Measurements from ENCODE around the gene RHBG. TPM values are rescaled to one million over a fixed set of nuclear protein-coding genes. Genes with fewer than 3 reads are reported as not detected.

The RHBG gene
- total RNA-seq, 1 experiment from 2014 or later = 5.7 TPM

DNA sequence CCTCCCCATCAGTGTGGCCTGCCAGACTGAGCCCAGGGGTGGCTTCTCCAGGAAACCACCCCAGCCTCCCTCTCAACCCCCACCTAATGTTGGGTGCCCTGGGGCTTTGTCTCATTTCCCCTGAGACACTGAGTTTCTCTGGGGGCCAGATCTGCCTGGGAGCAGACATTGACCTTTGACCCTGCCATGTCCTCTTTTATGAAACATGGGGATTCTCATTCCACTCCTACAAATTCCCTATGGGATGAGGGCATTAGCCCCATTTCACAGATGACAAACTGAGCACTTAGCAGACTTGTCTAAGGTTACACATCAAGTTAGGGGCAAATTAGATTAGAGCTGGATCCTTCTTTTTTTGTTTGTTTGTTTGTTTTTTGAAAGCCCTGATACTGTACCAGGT is 24.1 kb downstream of the RHBG start:
- POLR2A ChIA-PET = no interaction called here
- intact Hi-C loops (cut with micrococcal nuclease) = no loop called here
- RAD21 ChIA-PET (ENCODE audit: low non-redundant PET in 1 of 2, low total read pairs in 2 of 2, uncharacterized antibody in 2 of 2, unreplicated experiment in 2 of 2) = no interaction called here
- Histone ChIP-seq H3K36me3 (ENCODE audit: control insufficient read depth in 1 of 2, insufficient read depth in 2 of 2, low read length in 2 of 2) (no peaks in the 10 kb centered on the region), H3K4me3 (replicated peaks in 1 of 2; ENCODE audit: low read depth in 1 of 2, low read length in 2 of 2) (no peak overlapping the region), H3K4me2 (ENCODE audit: low read length) (no peak overlapping the region), H3K4me1 (ENCODE audit: control insufficient read depth in 1 of 2, insufficient read depth in 2 of 2, low read length in 2 of 2) (peaks cover 5 to 36% of the 10 kb centered on the region in 2 experiments), H3K9me3 (ENCODE audit: control insufficient read depth in 1 of 2, insufficient read depth in 1 of 2, low read depth in 1 of 2, low read length in 2 of 2) (no peaks in the 10 kb centered on the region), H3K27me3 (ENCODE audit: insufficient read depth, low read length) (no peaks in the 10 kb centered on the region), H3K9me2 (ENCODE audit: insufficient read depth) (no peaks in the 10 kb centered on the region), H3K79me2 (ENCODE audit: insufficient read depth, low read length) (no peaks in the 10 kb centered on the region), H3K9ac (ENCODE audit: low read length) (no peak overlapping the region), H3K27ac (ENCODE audit: low read depth, low read length) (no peak overlapping the region), H4K20me1 (ENCODE audit: insufficient read depth) (no peaks in the 10 kb centered on the region), H2AFZ (ENCODE audit: low read depth, low read length, poor library complexity, severe bottlenecking) (peak overlapping the region; percentile 56)
- no TSS peak for BruUV-seq (replicated peaks)
- no peak for ATAC-seq
- DNase-seq (ENCODE audit: low read depth, low spot score) = no peak
- CTCF ChIA-PET = interaction anchor here (1.0 kb wide), 2 partner anchors 8 to 53 kb away, joined by 3 to 4 read pairs; no protein-coding TSS in a partner anchor
- TF ChIP-seq, protein P1, sequence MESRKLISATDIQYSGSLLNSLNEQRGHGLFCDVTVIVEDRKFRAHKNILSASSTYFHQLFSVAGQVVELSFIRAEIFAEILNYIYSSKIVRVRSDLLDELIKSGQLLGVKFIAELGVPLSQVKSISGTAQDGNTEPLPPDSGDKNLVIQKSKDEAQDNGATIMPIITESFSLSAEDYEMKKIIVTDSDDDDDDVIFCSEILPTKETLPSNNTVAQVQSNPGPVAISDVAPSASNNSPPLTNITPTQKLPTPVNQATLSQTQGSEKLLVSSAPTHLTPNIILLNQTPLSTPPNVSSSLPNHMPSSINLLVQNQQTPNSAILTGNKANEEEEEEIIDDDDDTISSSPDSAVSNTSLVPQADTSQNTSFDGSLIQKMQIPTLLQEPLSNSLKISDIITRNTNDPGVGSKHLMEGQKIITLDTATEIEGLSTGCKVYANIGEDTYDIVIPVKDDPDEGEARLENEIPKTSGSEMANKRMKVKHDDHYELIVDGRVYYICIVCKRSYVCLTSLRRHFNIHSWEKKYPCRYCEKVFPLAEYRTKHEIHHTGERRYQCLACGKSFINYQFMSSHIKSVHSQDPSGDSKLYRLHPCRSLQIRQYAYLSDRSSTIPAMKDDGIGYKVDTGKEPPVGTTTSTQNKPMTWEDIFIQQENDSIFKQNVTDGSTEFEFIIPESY (IDR thresholded peaks at IDR 0.05; ENCODE audit: extremely low read depth, insufficient replicate concordance, low read length) = no peak
- TF ChIP-seq, protein P2, sequence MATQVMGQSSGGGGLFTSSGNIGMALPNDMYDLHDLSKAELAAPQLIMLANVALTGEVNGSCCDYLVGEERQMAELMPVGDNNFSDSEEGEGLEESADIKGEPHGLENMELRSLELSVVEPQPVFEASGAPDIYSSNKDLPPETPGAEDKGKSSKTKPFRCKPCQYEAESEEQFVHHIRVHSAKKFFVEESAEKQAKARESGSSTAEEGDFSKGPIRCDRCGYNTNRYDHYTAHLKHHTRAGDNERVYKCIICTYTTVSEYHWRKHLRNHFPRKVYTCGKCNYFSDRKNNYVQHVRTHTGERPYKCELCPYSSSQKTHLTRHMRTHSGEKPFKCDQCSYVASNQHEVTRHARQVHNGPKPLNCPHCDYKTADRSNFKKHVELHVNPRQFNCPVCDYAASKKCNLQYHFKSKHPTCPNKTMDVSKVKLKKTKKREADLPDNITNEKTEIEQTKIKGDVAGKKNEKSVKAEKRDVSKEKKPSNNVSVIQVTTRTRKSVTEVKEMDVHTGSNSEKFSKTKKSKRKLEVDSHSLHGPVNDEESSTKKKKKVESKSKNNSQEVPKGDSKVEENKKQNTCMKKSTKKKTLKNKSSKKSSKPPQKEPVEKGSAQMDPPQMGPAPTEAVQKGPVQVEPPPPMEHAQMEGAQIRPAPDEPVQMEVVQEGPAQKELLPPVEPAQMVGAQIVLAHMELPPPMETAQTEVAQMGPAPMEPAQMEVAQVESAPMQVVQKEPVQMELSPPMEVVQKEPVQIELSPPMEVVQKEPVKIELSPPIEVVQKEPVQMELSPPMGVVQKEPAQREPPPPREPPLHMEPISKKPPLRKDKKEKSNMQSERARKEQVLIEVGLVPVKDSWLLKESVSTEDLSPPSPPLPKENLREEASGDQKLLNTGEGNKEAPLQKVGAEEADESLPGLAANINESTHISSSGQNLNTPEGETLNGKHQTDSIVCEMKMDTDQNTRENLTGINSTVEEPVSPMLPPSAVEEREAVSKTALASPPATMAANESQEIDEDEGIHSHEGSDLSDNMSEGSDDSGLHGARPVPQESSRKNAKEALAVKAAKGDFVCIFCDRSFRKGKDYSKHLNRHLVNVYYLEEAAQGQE (IDR thresholded peaks at IDR 0.05; ENCODE audit: low read depth) = no peak
- TF ChIP-seq ZNF274 (IDR thresholded peaks at IDR 0.05; ENCODE audit: low read depth, low read length) (no peak), ZFX (IDR thresholded peaks at IDR 0.05) (no peak), EZH2phosphoT487 (IDR thresholded peaks at IDR 0.05; ENCODE audit: borderline replicate concordance) (no peak), SP1 (IDR thresholded peaks at IDR 0.05; ENCODE audit: low read depth) (no peak)
